ENCODE results near the gene ITGA8. TPM values are rescaled to one million over a fixed set of nuclear protein-coding genes. Genes with fewer than 3 reads are reported as not detected.

Gene ITGA8
- polyA plus RNA-seq, 3 donors, result not detected

DNA sequence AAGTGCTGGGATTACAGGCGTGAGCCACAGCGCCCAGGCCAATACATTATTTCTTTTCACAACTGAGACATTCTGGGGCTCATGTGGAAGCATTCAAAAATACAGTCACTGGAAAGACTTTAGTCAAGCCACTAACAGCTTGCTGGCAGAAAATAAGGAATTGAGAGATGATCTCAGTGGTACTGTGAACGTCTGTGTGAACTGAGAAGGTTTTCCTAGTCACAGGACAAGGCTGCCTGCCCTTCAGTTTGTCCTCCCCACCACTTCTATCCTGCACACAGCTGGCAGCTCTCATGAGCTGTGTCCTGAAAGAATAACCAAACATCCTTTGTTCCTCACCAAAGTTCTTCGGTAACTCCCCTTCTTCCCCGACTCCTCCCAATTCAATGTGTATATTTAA lies 31.3 kb upstream of the ITGA8 start:
- H3K27me3 Mint-ChIP-seq (ENCODE audit: low read depth in 3 of 3), result peaks cover 0 to 8% (median 5%) of the 10 kb centered on the region in 3 donors
- H3K9me3 Mint-ChIP-seq, result peaks cover 0 to 1% (median 0%) of the 10 kb centered on the region in 7 donors
- Histone ChIP-seq H3K4me1 (ENCODE audit: control insufficient read depth in 1 of 2, insufficient read depth in 2 of 2, low read length in 2 of 2) (no peaks in the 10 kb centered on the region), H3K27ac (ENCODE audit: low read depth in 1 of 2, low read length in 2 of 2) (no peak overlapping the region), H3K9ac (ENCODE audit: insufficient read depth, low read length, poor library complexity, severe bottlenecking) (no peak overlapping the region), H3K27me3 (ENCODE audit: control insufficient read depth in 2 of 2, insufficient read depth in 2 of 2, low read length in 2 of 2) (no peaks in the 10 kb centered on the region), H2AFZ (ENCODE audit: insufficient read depth, low read depth, low read length, poor library complexity, severe bottlenecking) (no peak overlapping the region), H3K4me2 (replicated peaks; ENCODE audit: extremely low read depth, low read length, poor library complexity, severe bottlenecking) (no peak overlapping the region), H3K36me3 (replicated peaks in 1 of 2; ENCODE audit: control insufficient read depth in 1 of 2, insufficient read depth in 2 of 2, low read length in 2 of 2) (no peaks in the 10 kb centered on the region), H3K4me3 (replicated peaks in 1 of 3; ENCODE audit: low read depth in 2 of 3, low read length in 3 of 3) (no peak overlapping the region), H4K20me1 (ENCODE audit: insufficient read depth, low read length) (no peaks in the 10 kb centered on the region), H3K79me2 (ENCODE audit: insufficient read depth, low read length) (no peaks in the 10 kb centered on the region), H3K9me3 (replicated peaks in 1 of 2; ENCODE audit: control insufficient read depth in 1 of 2, insufficient read depth in 1 of 2, low read length in 2 of 2) (no peaks in the 10 kb centered on the region)
- TF ChIP-seq, protein P1, sequence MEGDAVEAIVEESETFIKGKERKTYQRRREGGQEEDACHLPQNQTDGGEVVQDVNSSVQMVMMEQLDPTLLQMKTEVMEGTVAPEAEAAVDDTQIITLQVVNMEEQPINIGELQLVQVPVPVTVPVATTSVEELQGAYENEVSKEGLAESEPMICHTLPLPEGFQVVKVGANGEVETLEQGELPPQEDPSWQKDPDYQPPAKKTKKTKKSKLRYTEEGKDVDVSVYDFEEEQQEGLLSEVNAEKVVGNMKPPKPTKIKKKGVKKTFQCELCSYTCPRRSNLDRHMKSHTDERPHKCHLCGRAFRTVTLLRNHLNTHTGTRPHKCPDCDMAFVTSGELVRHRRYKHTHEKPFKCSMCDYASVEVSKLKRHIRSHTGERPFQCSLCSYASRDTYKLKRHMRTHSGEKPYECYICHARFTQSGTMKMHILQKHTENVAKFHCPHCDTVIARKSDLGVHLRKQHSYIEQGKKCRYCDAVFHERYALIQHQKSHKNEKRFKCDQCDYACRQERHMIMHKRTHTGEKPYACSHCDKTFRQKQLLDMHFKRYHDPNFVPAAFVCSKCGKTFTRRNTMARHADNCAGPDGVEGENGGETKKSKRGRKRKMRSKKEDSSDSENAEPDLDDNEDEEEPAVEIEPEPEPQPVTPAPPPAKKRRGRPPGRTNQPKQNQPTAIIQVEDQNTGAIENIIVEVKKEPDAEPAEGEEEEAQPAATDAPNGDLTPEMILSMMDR (IDR thresholded peaks at IDR 0.05), result no peak
- no peaks in the 10 kb centered on the region for H3K4me1 Mint-ChIP-seq
- no peak overlapping the region for H3K27ac Mint-ChIP-seq
- no peak for DNase-seq
- intact Hi-C loops (cut with micrococcal nuclease), result no loop called here
- H3K36me3 Mint-ChIP-seq, result no peaks in the 10 kb centered on the region
- no peak overlapping the region for H3K4me3 Mint-ChIP-seq
- 100% methylated on average over 1 of the region's 5 CpGs for WGBS (ENCODE audit: insufficient coverage)

DNA sequence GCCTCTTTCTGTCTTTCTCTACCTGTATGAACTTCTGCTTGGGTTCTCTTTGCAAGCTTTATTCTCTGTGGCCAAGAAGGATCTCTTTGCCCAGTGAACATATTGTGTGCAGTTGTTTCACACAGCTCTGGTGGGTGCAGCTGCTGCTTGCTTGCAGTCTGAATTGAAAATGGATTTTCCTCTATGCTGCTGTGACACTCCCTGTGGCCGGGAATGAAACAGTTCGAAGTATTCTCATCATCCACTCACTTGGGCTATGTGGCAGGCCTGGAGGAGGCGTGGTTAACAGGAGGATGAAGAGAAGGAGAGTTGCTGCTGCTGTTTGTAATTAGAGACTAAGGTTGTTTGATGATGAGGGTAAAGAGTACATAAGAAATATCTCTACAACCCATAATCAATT lies 28.4 kb upstream of the ITGA8 start:
- no peaks in the 10 kb centered on the region for H3K4me1 ChIP-seq (ENCODE audit: control insufficient read depth in 1 of 2, insufficient read depth in 2 of 2, low read length in 2 of 2)
- H3K9me3 Mint-ChIP-seq, result peaks cover 0 to 1% (median 0%) of the 10 kb centered on the region in 7 donors
- TF ChIP-seq, protein P1 (IDR thresholded peaks at IDR 0.05), result no peak
- no peak overlapping the region for H3K9ac ChIP-seq (ENCODE audit: insufficient read depth, low read length, poor library complexity, severe bottlenecking)
- no peaks in the 10 kb centered on the region for H3K36me3 Mint-ChIP-seq
- peaks cover 0 to 10% (median 7%) of the 10 kb centered on the region in 3 donors for H3K27me3 Mint-ChIP-seq (ENCODE audit: low read depth in 3 of 3)
- H3K79me2 ChIP-seq (ENCODE audit: insufficient read depth, low read length), result no peaks in the 10 kb centered on the region
- no peak for DNase-seq
- no CpG with 5 or more reads among the region's 3 CpGs for WGBS (ENCODE audit: insufficient coverage)
- H3K4me1 Mint-ChIP-seq, result no peaks in the 10 kb centered on the region
- no peak overlapping the region for H3K4me3 ChIP-seq (replicated peaks in 1 of 3; ENCODE audit: low read depth in 2 of 3, low read length in 3 of 3)
- H3K27ac ChIP-seq (ENCODE audit: low read depth in 1 of 2, low read length in 2 of 2), result no peak overlapping the region
- no peak overlapping the region for H3K4me2 ChIP-seq (replicated peaks; ENCODE audit: extremely low read depth, low read length, poor library complexity, severe bottlenecking)
- H3K9me3 ChIP-seq (replicated peaks in 1 of 2; ENCODE audit: control insufficient read depth in 1 of 2, insufficient read depth in 1 of 2, low read length in 2 of 2), result no peaks in the 10 kb centered on the region
- H3K27me3 ChIP-seq (ENCODE audit: control insufficient read depth in 2 of 2, insufficient read depth in 2 of 2, low read length in 2 of 2), result no peaks in the 10 kb centered on the region
- H2AFZ ChIP-seq (ENCODE audit: insufficient read depth, low read depth, low read length, poor library complexity, severe bottlenecking), result no peak overlapping the region
- no peaks in the 10 kb centered on the region for H3K36me3 ChIP-seq (replicated peaks in 1 of 2; ENCODE audit: control insufficient read depth in 1 of 2, insufficient read depth in 2 of 2, low read length in 2 of 2)
- no peaks in the 10 kb centered on the region for H4K20me1 ChIP-seq (ENCODE audit: insufficient read depth, low read length)
- no peak overlapping the region for H3K27ac Mint-ChIP-seq
- intact Hi-C loops (cut with micrococcal nuclease), result no loop called here
- no peak overlapping the region for H3K4me3 Mint-ChIP-seq
